Measurements from ENCODE around the gene HOXA3.

Gene HOXA3

GRCh38 chr7:27142580-27143022, 9.8 kb downstream of the HOXA3 start:
- peak; percentile 42 for DNase-seq

GRCh38 chr7:27141923-27142579, 10.3 kb downstream of the HOXA3 start:
- DNase-seq, result peak; percentile 32

DNA sequence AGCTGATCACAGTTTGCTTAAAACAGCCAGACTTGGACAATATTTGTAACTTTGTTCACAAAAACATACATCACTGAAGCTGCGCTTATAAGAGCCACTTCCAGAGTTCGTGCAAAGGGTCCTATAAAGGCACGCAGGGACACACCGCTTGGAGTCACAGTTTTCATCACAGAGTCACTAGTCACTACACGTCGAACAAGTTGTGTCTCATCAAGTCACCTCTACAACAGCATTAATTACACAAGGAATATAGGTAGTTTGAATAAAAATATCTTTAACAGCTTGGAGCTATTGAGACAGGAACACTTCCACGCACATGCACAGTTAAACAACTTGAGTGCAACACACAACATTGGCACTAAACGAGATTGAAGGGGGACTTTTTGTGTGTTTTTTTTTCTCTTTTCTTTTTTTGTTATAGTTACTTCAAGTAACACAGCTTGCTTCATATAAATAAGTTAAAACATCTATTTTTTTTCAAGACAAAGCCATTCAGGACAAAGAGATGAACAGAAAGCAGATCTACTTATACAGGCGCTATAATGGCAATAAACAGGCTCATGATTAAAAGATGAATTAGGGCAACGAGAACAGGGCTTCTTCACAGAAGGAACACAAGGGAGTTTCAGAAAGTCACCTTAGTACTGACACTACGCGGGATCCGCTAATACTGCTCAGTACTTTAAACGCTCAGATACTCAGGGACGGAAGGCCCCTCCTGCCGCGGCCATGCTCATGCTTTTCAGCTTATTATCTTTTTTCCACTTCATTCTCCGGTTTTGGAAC, 11.1 kb downstream of the HOXA3 start:
- DNase-seq, result no peak

DNA sequence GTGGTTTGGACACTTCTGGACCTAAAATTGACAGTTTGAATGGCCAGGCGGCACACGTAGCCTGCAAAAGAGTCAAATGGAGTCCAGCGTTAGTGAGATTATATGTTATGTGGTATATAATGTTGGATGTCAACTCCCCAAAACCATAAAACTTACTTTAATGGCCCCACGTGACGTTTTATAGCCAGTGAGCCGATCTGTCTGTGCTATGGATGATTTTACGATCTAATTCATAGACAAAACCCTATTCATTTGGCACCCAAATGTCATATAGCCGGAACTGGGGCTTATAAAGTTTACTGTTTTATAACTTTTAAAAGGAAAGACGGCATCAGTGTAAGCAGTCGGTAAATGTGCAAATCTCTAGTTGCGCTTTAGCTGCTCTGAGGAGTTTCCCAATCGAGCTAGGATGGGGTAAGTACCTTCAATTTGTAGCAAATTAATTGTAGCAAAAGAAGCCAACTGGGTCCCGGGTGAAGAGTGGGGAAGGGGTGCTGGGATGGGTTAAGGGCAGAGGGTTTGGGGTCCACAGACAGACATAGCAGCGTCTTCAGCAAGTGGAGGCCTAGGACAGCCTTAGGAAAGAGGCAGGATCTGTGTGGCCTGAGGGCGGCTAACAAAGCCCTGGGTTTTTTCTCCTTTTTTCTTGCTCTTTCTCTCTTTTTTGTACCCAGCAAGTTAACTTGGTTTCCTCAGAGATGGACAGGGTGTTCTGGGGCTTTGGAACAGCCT, 12.1 kb downstream of the HOXA3 start:
- peak; percentile 23 for DNase-seq

GRCh38 chr7:27139334-27140125, 12.9 kb downstream of the HOXA3 start:
- peak; percentile 34 for DNase-seq

DNA sequence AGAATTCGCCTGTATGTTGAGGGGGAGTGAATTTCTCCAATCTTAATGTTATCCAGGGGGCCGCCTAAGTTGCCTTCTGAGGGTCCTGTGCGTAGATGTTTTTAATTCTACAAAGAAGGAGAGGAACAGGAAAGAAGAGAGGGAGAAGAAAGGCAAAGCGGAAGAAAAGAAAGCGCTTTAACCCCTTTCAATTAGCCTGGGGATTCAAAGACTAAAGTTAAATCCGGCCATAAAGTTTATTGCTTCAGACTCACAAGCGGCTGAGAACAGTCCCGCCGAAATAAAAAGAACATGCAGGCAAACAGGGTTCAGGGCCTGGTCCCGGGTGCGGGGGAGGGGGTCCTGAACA, 13.4 kb downstream of the HOXA3 start:
- no peak for DNase-seq

- no peak for DNase-seq
These were observed 13.9 kb downstream of the HOXA3 start for GRCh38 chr7:27138472-27138871.

GRCh38 chr7:27137640-27138315, 14.6 kb downstream of the HOXA3 start:
- DNase-seq, result no peak

GRCh38 chr7:27134392-27134791, 18.0 kb downstream of the HOXA3 start:
- DNase-seq, result no peak

DNA sequence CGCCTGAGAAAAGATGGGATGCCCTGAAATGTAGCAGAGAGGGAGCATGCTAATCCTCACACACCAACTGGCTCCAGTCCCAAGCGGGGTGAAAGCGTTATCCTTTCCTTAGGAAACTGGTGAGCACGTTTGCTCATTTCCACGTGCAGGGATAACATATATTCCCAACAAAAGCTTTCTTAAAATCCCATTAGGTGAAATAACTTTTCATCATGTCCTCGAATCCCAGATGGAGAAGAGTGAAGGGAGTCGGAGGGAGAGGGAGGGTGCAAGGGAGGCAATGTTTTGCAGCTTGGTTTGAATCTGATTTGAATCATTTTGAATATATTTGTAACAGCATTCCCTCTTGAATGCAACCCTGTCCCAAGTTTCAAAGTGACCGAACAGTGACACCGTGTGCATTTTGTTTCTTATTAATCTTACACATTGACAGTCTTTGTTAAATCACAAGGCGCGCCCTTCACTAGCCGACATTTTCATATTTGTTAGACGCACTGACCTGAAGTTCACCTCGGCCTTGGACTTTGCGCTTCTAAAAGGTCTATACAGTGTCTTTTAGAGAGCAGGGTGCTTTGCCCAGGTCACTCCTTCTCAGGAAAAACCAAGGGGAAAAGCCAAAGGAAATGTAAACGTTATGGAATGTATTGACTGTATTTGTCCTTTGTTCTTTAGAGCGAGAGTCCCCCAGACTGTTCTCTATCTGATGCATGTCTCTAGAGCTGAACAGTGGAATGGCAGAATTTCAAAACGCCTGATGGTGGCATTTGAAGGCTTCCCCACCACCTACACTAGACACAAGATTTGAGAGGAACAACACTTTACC, 18.8 kb downstream of the HOXA3 start:
- no peak for DNase-seq

DNA sequence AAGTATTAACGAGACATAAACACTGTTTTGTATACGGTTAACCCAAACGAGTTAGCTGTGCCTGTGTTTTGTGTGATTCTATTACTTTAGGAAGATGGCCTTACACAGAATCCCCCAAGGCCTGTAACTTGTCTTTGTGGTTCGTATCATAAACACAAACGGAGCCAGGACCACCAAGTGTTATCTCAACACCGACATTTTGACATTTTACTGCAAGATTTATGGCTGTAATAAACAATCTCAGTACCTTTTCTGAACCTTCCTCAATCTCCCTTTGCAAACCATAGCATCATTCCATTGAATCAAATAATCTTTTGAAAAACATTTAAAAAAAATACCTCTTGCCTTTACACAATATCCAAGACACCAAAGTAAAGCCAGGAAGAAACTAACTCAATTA, 19.4 kb downstream of the HOXA3 start:
- DNase-seq, result no peak

GRCh38 chr7:27132214-27132613, 20.2 kb downstream of the HOXA3 start:
- no peak for DNase-seq

GRCh38 chr7:27131390-27131819, 21.0 kb downstream of the HOXA3 start:
- DNase-seq, result no peak

- peak; percentile 76 for DNase-seq
These were observed 21.6 kb downstream of the HOXA3 start, which contains the start of gene HOXA4 for GRCh38 chr7:27130540-27131389. HOXA4 (minus strand) TSS chr7:27130757; CDS start chr7:27130733, 24 bp downstream.

DNA sequence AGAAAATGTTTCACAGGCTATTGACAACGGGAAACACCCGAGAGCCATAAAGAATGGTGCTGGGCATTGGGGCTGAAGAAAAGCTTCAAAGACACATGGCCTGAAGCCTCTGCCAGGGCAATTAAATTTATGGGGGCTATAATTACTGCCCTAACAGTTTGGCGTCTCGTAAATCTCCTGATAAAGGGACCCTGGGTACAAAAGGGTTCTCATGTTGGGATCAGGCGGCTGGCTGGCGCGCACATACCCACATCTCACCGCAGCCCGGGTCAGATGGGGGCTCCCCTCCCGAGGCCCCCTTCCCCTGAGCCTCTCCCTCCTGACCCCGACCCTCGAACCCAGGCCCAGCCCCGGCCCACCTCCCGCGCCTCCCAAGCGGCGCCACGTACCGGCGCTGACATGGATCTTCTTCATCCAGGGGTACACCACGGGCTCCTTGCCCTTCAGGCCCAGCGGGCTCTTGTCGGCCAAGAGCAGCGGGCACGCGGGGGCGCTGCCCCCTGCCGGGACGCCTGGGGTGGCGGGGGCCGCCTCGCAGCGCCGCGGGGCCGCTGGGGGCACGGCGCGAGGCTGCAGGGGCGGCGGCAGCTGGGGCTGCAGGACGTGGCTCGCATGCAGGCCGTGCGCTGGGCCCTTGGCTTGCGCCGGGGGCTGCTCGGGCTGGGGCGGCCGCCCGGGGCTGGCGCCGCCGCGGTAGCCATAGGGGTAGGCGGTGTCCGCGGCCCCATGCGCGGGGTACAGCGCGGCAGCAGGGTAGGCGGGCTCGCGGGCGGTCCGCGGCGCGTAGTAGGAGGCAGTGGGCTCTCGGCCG, 22.4 kb downstream of the HOXA3 start:
- no peak for DNase-seq

- no peak for DNase-seq
These were observed 23.3 kb downstream of the HOXA3 start for GRCh38 chr7:27128776-27129728.

- no peak for DNase-seq
These were observed 24.3 kb downstream of the HOXA3 start for GRCh38 chr7:27128034-27128433.
